Left forelimb (tissue), 1 donor: ENCODE measurements around the gene VAPA.
A peak's percentile ranks its signal among the peaks of the same experiment; 100 is the strongest.

Source experiments
- DNase-seq: peaks from one replicate; pipeline ENCODE4 v3.0.0-alpha.2; 2018; ENCODE audit warnings: low spot score

VAPA gene

DNA sequence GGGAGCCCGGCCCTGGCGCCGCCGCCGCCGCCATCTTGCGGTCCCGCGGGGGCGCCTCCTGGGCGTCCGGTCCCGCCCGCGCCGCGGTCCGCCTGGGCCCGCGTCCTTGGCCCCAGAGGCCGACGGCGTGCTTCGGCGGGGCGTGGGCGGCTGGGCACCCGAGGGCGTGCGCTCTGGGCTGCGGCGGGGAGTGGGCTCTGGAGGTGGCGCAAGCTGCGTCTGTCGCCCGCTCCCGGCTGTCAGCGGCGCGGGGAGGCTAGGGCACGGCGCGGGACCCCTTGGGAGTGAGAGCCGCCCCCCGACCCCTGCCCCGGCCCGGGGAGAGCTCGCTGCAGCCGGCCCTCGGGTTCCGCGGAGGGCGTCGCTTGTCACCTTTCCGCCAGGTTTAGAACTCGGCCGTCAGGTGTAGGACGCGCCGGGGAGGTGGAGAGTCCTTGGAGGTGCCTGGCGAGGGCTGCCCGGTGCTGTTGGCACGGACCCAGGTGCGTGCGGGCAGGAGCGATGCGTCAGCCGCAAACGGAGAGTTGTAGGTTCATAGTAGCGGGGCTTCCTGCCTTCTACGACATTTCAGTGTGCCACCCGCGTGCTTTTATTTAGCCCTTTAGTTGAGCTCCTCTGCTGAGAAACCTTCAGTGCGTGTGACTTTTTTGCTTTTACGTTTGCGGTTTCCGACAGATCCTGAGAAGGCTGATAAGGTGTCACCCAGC, 921 bp downstream of the VAPA start:
- DNase-seq: peak; percentile 72

DNA sequence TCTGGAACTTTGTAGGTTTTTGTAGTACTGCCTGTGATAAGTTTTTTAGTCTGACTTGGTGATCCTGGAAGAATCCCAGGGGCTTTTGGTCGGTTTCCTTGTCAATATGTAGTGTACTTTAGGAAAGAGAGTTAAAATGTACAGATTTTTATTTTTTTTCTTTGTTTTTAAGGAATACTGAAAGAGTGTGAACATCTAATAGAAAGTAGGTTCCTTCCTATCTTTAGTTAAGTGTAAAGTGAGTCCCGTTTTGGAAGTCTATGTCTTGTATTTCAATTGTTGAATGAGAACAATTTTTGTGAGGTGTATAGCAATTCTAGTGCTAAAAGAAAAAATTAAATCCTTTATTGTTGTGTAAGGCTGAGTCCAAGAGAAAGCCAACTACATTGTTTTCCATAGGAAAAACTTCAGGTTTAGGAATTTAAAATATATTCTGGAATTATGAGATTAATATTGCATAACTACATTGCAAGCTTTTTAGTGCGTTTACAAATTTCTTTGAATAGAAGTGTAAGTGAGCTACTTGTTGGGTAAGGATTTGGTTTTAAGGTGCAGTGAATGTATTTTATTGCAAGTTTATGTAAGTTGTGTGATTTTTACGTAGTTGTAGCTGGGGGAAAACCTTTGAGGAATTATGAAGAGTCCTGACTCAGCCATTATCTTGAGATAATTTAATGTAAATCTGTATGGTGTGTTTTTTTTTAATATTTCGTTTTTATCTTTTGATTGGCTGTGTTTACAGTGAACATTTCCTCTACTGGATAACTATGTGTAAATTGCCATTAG, 1.7 kb downstream of the VAPA start:
- DNase-seq: no peak

DNA sequence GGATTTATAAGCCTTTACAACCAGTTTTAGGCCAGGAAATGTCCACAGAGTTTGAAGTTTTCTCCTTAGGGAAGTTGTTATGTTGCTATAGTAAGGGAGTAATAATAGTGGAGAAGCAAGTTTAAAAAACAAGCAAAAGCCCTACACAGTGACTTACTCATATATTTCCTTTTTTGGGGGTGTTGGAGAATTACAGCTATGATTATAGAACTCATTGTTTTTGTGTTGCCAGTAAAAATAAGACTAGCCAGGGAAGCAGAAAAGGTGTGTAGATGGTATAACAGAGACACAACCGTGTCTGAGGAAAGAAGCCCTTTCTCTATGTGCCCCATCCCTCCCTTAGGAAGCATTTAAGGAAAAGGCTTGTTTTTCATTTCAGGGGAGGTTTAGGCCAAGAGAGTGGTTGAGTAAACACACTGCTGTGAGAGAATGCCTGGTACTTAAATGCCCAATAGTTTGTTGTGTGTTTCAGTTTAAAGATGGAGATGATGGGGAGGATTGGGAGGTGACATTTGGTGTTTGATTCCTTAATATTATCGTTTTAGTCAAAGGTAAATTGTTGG, 2.3 kb downstream of the VAPA start:
- DNase-seq: no peak

DNA sequence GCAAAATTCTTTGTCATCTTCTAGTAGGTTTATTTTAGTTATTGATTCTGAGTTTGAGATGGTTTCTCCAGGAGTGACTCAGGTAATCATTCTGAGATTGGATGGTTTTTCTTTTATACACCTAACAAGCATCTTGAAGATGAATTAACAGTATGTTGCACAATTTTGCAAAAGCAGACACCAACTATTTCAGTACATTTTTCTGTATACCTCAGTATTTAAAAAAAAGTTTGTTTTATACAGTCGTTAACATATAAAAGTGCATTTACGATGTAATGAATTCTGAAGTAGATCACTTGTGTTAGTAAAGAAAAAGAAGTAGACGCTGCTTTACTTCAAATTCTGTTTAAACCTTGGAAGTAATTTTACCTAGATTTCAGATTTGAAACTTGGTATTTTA, 3.0 kb downstream of the VAPA start:
- no peak for DNase-seq

DNA sequence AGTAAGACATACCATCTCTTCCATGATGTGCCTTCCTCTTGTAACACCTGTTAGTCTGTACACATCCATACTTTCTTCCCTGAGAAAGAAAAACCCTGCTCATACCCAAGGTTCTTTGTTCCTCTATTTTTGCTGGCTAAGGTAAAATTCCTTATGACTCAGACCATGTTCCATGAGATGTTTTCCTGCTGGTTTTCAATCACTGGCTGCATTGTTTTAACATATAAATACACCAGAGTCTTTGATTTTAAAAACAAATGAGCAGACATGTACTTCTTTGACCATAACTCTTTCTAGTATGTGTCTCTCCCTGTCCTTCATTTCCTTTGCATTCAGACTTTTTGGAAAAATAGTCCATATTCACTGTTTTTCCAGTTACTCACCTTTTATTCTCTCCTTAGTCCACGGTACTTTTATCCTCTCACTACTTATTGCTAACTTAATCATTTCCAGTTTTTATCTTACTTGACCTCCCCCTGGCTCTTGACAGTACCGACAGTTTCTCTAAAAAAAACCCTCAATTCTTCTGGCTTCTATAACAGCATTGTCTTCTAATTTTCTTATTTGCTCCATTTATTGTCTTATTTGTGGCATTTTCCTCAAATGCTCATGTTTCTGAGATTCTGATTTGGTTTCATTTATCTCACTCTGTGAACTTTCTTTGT, 4.3 kb downstream of the VAPA start:
- DNase-seq: no peak

DNA sequence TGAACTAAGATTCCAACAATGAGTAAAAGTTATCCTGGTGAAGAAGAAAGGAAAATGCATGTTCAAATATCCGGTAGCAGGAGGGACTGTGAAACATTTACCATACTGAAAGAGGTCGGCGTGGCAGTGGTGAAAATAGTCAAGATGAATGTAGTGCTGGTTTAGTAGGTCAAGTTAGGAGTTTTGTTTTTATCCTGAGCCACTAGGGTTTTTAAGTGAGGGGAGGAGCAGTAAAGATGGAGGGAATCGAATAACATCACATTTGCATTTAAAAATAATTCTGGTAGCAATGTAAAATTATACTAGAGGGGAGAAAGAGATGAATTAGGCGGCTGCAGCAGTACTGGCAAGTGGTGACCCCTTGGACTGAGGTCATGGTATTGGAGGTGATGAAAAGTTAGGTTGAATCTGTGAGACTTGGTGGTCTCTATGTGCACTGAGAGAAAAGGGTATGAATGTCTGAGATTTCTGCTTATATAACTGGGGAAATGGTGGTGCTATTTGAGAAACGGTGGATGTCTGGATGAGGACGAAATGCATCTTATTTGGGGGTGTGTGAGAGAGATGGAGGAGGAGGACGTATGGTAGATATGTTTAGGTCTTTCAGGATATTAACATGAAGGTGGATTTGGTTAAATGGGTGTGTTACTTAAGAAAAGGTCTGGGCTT, 5.9 kb downstream of the VAPA start:
- DNase-seq: no peak

DNA sequence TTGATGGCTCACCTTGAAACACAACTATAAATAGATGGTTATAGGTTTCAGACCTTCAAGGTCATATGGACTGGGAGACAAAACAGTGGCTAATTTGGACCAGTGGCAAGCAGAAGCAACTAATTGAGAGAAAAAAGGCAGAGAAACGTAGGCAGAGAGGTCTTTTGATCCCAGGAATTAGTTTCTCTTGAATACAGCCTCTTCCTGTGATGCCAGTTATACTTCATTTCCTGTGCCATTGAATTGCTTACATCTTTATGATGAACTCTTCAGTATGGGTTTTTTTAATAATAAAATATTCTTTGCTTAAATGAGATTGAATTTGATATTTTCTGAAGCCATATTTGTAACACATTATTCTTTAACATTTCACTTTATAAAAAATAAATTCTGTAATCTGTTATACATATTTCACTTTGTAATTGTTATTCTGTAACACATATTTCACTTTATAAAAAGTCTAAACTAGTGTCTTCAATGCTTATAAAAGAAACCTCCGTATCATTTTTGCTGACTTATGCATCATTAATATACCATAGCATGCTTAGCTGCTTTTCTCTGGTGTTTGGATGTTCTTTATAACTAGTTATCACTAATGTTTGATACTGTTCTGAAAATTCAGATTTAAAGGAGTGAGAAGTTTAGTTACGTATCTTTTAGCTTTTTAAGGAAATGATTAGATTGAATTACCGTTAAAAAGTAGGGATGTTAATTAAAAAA, 8.9 kb downstream of the VAPA start:
- DNase-seq: no peak

DNA sequence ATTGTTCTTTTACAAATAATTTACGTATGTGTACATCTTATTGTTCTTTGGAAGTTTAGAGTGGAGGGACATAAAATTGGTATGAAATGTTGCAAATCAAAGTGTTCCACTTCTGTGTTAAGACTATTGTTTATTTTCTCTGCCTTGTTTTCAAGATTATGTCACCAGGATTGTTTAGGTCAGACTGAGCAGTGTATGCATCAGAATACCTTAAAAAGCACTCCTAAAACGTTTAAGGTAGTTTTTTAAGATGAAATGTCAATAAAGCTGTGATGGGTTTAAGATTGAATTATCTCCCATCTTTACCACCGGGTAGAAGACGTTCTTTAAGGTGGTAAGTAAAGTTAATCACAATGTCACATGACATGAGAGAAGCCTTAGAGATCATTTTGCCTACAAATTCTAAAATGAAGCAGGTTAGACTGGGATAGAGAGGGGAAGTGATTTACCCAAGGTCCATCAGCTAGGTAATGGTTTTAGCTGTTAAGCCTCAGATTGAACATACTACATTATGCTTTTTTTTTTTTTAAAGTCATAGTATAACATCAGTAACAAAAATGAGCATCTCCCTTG, 10.6 kb downstream of the VAPA start:
- no peak for DNase-seq

DNA sequence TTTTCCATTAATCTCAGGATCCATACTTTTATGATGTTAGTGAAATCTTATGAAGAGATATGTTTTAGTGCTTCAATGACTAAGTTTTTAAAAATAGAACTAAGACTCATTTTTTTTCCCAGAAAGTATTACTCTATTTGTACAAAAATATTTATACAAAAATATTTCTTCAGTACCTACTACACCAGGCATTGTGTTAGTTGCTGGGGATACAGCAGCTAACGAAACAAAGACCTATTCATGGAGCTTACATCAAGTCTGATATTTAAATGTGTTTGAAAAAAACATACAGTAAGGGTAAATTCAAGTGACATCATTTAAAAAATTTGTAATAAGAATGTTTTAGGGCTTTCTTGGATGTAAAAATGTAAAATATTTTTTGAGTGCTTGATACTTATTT, 11.6 kb downstream of the VAPA start:
- no peak for DNase-seq

DNA sequence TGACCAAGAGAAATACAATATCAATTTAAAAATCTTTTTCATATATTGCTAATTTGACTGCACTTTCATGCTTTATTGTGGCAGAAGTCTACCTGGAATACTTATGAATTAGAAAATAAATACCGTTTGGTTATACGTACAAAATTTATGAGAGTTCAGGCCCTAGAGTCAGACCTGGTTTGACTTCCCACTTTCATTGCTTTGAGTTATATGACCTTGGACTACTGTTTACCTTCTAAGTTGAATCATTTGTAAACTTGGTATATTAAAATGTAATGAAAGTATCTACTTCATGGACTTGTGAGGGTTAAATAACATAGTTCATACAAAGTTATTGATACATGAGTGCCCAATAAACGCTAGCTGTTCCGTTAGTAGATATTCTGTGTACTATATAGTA, 12.0 kb downstream of the VAPA start:
- DNase-seq: no peak

DNA sequence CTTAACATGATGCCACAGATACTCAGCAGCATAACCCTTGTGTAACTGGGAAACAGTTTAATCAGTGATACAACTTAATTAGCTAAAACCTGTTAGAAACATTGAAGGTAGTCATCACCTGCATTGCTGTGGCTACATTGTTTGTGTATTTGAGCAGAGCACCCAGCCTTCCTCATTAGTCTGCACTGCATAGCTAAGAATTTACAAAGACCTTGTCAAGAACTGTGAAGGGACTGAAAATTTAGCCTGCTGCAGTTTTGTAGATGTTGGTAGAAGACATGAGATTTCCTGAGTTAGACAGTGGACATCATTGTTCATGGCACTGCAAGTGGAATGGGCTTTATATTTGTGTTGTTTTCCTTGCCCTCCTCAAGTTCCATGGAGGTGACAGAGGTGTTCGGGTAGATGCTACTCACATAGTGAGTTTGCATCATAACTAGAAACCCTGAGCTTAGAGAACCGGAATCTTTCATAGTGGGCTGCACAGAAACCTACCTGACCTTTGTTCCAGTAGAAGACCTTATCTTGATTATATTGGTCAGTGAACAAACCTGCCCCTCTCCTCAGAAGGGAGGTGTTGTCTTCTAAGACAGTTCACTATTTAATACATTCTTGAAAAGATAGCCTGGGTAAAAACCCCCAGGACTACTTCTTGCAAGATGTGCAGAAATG, 12.5 kb downstream of the VAPA start:
- no peak for DNase-seq

DNA sequence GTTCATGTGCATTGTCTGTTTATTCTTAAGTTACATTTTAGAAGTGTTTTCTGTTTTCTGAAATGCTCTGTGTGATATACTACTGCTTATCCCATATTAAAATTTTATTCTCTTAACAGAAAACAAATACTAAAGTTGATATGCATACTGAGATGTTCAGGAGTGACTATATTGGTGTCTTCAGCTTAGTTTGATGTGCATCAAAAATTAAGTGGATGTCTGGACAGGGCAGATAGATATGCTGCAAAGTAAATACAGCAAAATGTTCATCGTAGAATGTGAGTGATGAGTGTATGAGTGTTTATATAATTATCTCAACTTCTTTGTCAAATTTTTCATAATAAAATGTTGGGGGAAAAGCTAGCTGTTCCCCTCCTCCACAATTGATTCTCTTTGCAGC, 13.2 kb downstream of the VAPA start:
- DNase-seq: no peak

DNA sequence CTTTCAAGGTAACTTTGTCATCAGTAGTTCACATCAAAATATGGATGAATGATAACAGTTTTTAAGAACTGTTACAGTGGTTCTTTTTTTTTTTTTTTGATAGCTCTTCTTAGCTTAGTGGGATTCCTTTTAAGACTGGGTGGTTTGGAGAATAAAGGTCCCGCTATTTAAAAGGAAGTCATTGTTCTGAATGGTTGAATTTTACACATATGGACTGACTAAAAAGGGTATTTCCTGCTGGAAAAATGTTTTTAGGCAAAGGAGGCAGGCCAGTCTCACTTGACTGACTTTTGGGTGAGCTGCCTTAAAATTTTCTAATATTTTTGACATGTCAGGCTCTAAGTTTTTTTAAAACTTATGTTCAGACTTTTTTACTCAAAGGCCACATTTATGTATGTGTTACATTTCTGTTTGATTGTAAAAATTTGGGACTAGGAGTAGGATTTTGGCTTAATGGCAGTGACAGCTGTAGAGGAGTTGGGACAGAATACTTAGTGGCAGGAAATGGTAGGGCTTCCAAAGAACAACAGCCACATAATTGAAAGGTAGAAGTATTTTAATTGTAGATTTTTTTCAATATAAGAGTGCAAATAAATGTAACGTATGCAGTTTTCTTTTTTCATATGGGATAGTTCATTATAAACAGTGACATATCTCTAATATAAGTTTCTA, 13.7 kb downstream of the VAPA start:
- DNase-seq: no peak

DNA sequence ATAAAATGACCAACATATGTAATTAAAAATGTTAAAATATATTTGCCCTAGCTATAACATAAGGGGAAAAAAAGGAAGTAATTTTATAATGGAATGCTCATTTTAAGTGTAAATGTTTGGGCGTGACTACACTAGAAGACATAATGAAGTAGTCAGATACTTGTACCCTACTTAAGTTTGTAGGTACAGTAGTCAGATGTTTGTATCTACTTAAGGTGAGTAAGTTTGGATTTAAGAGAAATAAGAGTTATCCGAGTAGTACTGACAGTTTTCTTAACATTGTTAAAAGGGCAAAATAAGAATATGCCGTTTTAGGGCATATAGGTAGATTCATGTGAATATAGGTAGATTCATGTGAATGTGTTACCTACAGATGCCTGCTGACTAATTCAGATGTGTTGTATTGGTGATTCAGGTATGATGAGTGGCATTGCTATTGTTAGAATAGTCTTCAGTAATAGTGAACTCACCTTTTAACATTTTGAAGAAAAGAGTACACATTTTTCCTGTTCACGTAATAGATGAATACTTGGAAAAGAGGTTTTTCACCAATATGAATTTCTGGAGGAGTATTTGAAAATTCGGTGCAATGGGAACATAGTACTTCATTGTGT, 14.9 kb downstream of the VAPA start:
- no peak for DNase-seq

DNA sequence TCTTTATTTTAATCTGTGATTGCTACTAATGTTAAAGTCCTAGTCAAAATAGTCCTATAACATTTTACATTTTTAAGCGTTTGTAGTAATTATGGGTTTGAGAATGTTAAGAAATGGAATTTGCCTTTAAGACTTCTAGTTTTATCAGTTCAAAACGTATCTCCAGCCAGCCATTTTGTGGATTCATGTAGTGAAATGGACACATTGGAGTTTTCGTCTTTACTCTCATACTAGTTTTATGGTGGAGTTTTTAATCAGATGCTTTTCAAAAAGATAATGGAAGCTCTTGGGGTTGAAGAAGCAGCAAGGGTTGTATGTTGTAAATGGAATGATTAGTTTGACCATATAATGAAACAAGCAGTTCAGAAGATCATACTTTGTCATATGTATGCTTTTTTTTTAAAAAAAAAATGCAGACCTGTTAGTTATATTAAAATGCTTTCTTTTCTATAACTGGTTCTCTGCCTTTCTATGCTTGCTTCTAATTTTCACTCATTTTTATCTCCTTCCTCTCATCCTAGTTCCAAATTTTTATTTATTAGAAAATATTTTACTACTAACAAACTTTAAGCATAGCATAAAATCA, 16.6 kb downstream of the VAPA start:
- DNase-seq: no peak

DNA sequence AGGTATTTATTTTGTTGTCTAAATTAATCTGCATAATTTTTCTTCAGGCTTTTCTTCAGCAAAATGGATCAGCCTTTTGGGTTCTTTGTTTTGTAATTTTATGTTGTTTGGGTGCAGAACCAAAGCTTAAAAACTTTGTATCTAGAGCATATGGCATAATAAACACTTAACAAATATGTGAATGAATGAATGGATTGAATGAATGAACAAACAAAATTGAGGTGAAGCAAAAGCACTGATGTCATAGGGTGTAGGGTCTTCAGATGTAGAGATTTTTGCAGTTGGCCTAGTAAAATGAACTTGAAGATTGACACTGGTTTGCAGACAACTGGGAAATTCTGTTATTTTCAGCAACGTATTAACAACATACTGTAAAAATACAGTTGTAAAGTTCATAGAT, 17.3 kb downstream of the VAPA start:
- DNase-seq: no peak

DNA sequence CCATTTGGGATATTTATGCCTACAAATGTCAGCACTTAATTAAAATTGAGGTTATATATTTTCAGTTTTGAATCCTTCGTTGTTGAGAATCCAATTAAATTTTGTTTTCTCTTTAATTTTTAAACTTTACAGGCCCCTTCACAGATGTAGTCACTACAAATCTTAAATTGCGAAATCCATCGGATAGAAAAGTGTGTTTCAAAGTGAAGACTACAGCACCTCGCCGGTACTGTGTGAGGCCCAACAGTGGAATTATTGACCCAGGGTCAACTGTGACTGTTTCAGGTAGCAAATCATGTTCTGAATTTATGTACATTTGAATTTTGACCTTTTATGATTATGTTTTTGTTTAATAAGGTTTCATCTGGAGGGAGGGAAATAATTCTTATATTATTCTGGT, 17.9 kb downstream of the VAPA start:
- no peak for DNase-seq

DNA sequence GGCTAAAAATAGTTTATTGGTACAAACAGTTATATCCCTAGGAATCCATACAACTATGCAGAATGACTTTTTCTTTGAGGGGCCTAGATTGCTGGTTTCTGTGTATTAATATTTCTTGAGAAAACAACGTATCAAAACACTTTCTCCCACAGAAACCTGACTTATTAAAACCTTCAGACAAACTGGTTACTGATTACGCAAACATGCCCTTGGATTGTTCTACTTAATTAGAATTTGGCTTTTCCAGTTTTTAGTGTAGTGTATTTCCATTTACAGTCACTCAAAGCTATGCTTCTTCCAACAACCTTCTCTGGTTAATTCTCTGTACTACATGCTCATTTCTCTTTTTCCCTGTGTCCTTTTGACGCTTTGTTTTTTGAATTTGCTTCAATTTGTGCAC, 20.0 kb downstream of the VAPA start:
- no peak for DNase-seq

DNA sequence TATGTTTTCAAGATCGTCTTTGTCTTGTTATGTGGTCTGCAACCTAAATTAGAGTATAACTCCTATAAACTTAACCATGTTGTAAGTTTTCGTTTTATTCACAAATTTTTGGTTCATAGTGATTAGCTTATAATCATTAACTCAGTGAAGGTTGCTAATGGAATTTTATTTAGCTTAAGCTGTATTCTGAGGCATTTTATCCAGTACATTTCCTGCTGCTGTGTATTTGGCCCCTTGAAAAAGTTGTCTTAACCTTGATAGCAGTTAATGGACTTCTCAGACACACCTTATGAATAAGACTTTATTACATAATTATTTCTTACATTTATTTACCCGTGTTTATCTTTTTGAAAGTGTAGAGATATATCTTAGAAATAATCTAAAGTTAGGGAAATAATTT, 20.5 kb downstream of the VAPA start:
- no peak for DNase-seq
